Erythroblast (primary cell): Measurements from ENCODE around the gene AHSP.

ENCODE experiments used
- GATA1 ChIP-seq: IDR thresholded peaks from 2 replicates; pipeline ENCODE4 v1.6.1; 2011; ENCODE audit warnings: low read depth, mild to moderate bottlenecking, control low read depth, low read length, moderate library complexity
- POLR2A ChIP-seq: IDR thresholded peaks from 2 replicates; pipeline ENCODE4 v1.6.1; 2011; ENCODE audit warnings: mild to moderate bottlenecking, low read length

- no peak for TF ChIP-seq POLR2A
- TF ChIP-seq GATA1 = no peak
Measured at GRCh38 chr16:31505483-31505882, 22.2 kb upstream of the AHSP start.
